ENCODE results near the gene CFTR. TPM values are rescaled to one million over a fixed set of nuclear protein-coding genes. Genes with fewer than 3 reads are reported as not detected.

The CFTR gene
- total RNA-seq: not detected in 2 replicates

DNA sequence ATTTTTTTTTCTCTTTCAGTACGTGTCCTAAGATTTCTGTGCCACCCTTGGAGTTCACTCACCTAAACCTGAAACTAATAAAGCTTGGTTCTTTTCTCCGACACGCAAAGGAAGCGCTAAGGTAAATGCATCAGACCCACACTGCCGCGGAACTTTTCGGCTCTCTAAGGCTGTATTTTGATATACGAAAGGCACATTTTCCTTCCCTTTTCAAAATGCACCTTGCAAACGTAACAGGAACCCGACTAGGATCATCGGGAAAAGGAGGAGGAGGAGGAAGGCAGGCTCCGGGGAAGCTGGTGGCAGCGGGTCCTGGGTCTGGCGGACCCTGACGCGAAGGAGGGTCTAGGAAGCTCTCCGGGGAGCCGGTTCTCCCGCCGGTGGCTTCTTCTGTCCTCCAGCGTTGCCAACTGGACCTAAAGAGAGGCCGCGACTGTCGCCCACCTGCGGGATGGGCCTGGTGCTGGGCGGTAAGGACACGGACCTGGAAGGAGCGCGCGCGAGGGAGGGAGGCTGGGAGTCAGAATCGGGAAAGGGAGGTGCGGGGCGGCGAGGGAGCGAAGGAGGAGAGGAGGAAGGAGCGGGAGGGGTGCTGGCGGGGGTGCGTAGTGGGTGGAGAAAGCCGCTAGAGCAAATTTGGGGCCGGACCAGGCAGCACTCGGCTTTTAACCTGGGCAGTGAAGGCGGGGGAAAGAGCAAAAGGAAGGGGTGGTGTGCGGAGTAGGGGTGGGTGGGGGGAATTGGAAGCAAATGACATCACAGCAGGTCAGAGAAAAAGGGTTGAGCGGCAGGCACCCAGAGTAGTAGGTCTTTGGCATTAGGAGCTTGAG is at the start of gene CFTR:
TSS of gene CFTR (plus strand) at position 801 of the 830 bp plus-strand sequence. CDS start 70 bp downstream, outside the sequence.
- Histone ChIP-seq H3K36me3 (ENCODE audit: insufficient read depth, low read length) (no peaks in the 10 kb centered on the region), H3K9me3 (ENCODE audit: low read depth, low read length) (no peaks in the 10 kb centered on the region), H3K79me2 (ENCODE audit: insufficient read depth, low read length) (no peaks in the 10 kb centered on the region), H3K27ac (ENCODE audit: low read depth, low read length) (no peak within 1 kb of the TSS), H4K20me1 (ENCODE audit: insufficient read depth, low read length) (no peaks in the 10 kb centered on the region), H2AFZ (ENCODE audit: low read length) (no peak within 1 kb of the TSS), H3K4me2 (ENCODE audit: insufficient read depth, low read length) (no peak within 1 kb of the TSS), H3K4me1 (ENCODE audit: insufficient read depth, low read length) (no peaks in the 10 kb centered on the region), H3K4me3 (ENCODE audit: insufficient read depth, low read length) (no peak within 1 kb of the TSS), H3K27me3 (ENCODE audit: insufficient read depth, low read length) (peaks cover 25% of the 10 kb centered on the region)
- TF ChIP-seq, protein P1, sequence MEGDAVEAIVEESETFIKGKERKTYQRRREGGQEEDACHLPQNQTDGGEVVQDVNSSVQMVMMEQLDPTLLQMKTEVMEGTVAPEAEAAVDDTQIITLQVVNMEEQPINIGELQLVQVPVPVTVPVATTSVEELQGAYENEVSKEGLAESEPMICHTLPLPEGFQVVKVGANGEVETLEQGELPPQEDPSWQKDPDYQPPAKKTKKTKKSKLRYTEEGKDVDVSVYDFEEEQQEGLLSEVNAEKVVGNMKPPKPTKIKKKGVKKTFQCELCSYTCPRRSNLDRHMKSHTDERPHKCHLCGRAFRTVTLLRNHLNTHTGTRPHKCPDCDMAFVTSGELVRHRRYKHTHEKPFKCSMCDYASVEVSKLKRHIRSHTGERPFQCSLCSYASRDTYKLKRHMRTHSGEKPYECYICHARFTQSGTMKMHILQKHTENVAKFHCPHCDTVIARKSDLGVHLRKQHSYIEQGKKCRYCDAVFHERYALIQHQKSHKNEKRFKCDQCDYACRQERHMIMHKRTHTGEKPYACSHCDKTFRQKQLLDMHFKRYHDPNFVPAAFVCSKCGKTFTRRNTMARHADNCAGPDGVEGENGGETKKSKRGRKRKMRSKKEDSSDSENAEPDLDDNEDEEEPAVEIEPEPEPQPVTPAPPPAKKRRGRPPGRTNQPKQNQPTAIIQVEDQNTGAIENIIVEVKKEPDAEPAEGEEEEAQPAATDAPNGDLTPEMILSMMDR (IDR thresholded peaks at IDR 0.05; ENCODE audit: extremely low read depth, low read depth, low read length): no peak
- DNase-seq (ENCODE audit: insufficient read length, low spot score, missing footprints): no peak

DNA sequence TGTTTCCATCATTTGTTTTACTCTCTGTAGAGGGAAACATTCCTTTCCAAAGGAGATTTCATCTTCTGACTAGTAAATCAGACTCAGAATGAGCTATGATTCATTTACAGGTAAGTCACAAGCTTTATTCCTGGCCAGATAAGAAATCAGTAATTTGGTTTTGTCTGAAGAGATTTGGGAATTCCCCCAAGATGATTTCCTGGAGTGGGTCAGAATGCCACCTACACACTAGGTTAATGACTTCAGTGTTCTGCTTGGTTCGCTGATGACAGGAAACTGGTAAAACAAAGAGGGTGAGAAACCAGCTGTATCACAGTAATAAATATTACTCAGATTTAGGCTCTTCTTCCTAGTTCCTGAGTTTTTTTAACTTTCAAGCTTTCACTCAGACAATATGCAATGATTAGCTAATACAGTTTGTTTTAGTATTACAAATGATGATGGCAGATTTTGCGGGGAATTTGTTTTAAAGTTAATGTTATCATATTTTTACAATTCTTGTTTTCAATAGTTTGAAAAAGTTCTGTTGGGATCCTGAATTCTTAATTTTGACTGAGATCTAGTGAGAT is 44.3 kb upstream of the CFTR start:
- H2AFZ ChIP-seq (ENCODE audit: low read length): no peak overlapping the region
- H3K4me3 ChIP-seq (ENCODE audit: insufficient read depth, low read length): no peak overlapping the region
- no peaks in the 10 kb centered on the region for H4K20me1 ChIP-seq (ENCODE audit: insufficient read depth, low read length)

DNA sequence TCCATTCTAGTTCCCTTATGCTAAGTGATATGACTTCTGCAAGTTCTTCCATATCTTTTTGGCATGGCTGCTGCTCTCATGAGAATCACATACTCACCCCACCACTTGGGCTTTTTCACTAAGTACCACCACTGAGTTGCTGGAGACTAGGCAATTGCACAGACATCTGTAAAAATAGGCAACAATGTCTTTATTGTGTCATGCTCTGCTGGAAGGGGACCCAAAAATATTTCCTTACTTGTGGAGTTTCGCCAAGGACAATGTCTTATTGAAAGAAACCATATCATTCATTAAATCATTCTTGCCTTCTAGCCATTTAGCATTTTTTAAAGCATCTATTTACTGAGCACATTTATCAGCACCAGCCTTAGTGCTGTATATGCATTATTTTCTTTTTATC is 35.2 kb upstream of the CFTR start:
- no peaks in the 10 kb centered on the region for H3K9me3 ChIP-seq (ENCODE audit: low read depth, low read length)
- H3K27me3 ChIP-seq (ENCODE audit: insufficient read depth, low read length): no peaks in the 10 kb centered on the region
- TF ChIP-seq, protein P1 (IDR thresholded peaks at IDR 0.05; ENCODE audit: extremely low read depth, low read depth, low read length): no peak
- H3K4me2 ChIP-seq (ENCODE audit: insufficient read depth, low read length): no peak overlapping the region
- H3K4me1 ChIP-seq (ENCODE audit: insufficient read depth, low read length): no peaks in the 10 kb centered on the region
- no peak overlapping the region for H3K27ac ChIP-seq (ENCODE audit: low read depth, low read length)
- H4K20me1 ChIP-seq (ENCODE audit: insufficient read depth, low read length): no peaks in the 10 kb centered on the region
- H2AFZ ChIP-seq (ENCODE audit: low read length): no peak overlapping the region
- no peaks in the 10 kb centered on the region for H3K36me3 ChIP-seq (ENCODE audit: insufficient read depth, low read length)
- H3K4me3 ChIP-seq (ENCODE audit: insufficient read depth, low read length): no peak overlapping the region
- H3K79me2 ChIP-seq (ENCODE audit: insufficient read depth, low read length): no peaks in the 10 kb centered on the region
- no peak for DNase-seq (ENCODE audit: insufficient read length, low spot score, missing footprints)

More for the DNA sequence above, 44.3 kb upstream of the CFTR start:
- Histone ChIP-seq H3K27ac (ENCODE audit: low read depth, low read length) (no peak overlapping the region), H3K4me2 (ENCODE audit: insufficient read depth, low read length) (no peak overlapping the region), H3K27me3 (ENCODE audit: insufficient read depth, low read length) (no peaks in the 10 kb centered on the region), H3K36me3 (ENCODE audit: insufficient read depth, low read length) (no peaks in the 10 kb centered on the region), H3K79me2 (ENCODE audit: insufficient read depth, low read length) (no peaks in the 10 kb centered on the region), H3K9me3 (ENCODE audit: low read depth, low read length) (no peaks in the 10 kb centered on the region), H3K4me1 (ENCODE audit: insufficient read depth, low read length) (no peaks in the 10 kb centered on the region)
- no peak for DNase-seq (ENCODE audit: insufficient read length, low spot score, missing footprints)
- TF ChIP-seq, protein P1 (IDR thresholded peaks at IDR 0.05; ENCODE audit: extremely low read depth, low read depth, low read length): no peak

DNA sequence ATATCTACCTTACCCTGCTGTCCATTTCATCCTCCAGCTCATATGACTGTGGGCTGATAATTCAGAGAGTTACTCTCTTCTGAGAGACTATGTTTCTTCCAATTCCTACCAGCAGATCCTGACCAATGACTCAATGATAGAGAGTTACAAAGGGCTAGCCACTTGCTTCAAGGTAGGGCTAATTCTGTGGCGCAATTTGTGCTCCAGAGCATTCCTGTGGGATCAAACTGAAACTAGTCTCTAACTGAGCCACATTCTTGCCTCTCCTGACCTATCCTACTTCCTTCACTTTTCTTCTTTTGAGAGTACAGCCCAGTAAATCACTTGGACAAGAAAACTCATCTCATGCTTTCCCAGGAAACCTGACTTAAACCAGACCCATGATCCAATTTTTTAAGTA is 34.6 kb upstream of the CFTR start:
- H3K36me3 ChIP-seq (ENCODE audit: insufficient read depth, low read length): no peaks in the 10 kb centered on the region
- H4K20me1 ChIP-seq (ENCODE audit: insufficient read depth, low read length): no peaks in the 10 kb centered on the region
- H3K27me3 ChIP-seq (ENCODE audit: insufficient read depth, low read length): no peaks in the 10 kb centered on the region
- no peaks in the 10 kb centered on the region for H3K4me1 ChIP-seq (ENCODE audit: insufficient read depth, low read length)
- no peak for DNase-seq (ENCODE audit: insufficient read length, low spot score, missing footprints)
- H2AFZ ChIP-seq (ENCODE audit: low read length): no peak overlapping the region
- H3K79me2 ChIP-seq (ENCODE audit: insufficient read depth, low read length): no peaks in the 10 kb centered on the region
- TF ChIP-seq, protein P1 (IDR thresholded peaks at IDR 0.05; ENCODE audit: extremely low read depth, low read depth, low read length): no peak
- H3K27ac ChIP-seq (ENCODE audit: low read depth, low read length): no peak overlapping the region
- no peak overlapping the region for H3K4me2 ChIP-seq (ENCODE audit: insufficient read depth, low read length)
- no peak overlapping the region for H3K4me3 ChIP-seq (ENCODE audit: insufficient read depth, low read length)
- H3K9me3 ChIP-seq (ENCODE audit: low read depth, low read length): no peaks in the 10 kb centered on the region
